Activated T-cell treated with anti-CD3 and anti-CD28 coated beads, Interleukin-2, amount 50 U/mL, for 4 hours (primary cell): ENCODE measurements around the gene SLC29A2. TPM values are rescaled to one million over a fixed set of nuclear protein-coding genes. Genes with fewer than 3 reads are reported as not detected.
"Not testable (repeated sequence)": the region's sequence is repeated elsewhere in the genome, so short reads cannot be mapped to it uniquely, and the experiment has no call there.

ENCODE experiments used
- ATAC-seq, 2 donors: fragments of 200-7000 bp; cut with Tn5 transposase; one replicate each; pipeline ENCODE4 v1.10.0; 2021
- DNase-seq: peaks from one replicate; pipeline ENCODE4 v3.0.0-alpha.2; 2020
- H3K27me3 Mint-ChIP-seq: one replicate; pipeline ENCODE4 v1.8.0; 2021; ENCODE audit warnings: low read depth, mixed read lengths
- H3K36me3 Mint-ChIP-seq: one replicate; pipeline ENCODE4 v1.8.0; 2022; ENCODE audit warnings: mixed read lengths; ENCODE audit not compliant: insufficient read depth
- H3K4me1 Mint-ChIP-seq: one replicate; pipeline ENCODE4 v1.8.0; 2021; ENCODE audit warnings: low read depth, mixed read lengths
- H3K4me3 Mint-ChIP-seq: one replicate; pipeline ENCODE4 v1.8.0; 2021; ENCODE audit warnings: mild to moderate bottlenecking, moderate library complexity, mixed read lengths
- H3K9me3 Mint-ChIP-seq: one replicate; pipeline ENCODE4 v1.8.0; 2021; ENCODE audit warnings: mixed read lengths
- total RNA-seq, 3 donors: library from RNA; stranded (reverse); gene quantifications; one replicate each; pipeline ENCODE4 v1.2.1, GENCODE V29; 2021

The SLC29A2 gene
- total RNA-seq, 3 donors from 2014 or later = 10.5 to 15.7 (median 11.4) TPM

DNA sequence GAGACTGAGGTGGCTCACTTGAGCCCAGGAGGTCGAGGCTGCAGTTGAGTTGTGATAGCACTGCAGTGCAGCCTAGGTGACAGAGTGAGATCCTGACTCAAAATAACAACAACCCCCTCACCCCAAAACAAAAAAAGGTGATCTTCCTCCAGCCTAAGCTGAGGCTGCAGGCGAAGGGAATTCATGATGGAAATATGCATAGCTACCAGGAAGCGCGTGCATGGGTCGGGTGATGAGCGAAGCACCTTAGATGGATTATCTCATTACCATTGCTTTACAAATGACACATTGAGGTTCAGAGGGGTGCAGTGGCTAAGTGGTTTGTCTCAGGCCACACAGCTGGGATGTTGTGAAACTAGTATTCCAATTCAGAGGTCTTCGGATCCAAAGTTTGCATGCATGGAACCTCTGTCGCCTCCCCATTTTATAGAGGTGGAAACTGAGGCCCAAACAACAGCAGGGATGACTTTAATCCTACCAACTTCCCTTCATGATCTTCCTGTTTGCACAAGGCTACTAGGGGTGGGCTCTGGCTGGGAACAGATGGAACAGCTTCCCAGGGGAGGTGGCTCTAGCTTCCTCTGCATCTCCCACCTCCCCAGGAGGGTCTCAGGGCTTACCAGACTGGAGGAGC is 4.6 kb downstream of the SLC29A2 start:
- no peak for DNase-seq
- ATAC-seq = no peak
- no peaks in the 10 kb centered on the region for H3K9me3 Mint-ChIP-seq
- H3K4me3 Mint-ChIP-seq = no peak overlapping the region
- H3K4me1 Mint-ChIP-seq = peaks cover 6% of the 10 kb centered on the region
- H3K36me3 Mint-ChIP-seq = no peaks in the 10 kb centered on the region
- no peaks in the 10 kb centered on the region for H3K27me3 Mint-ChIP-seq

DNA sequence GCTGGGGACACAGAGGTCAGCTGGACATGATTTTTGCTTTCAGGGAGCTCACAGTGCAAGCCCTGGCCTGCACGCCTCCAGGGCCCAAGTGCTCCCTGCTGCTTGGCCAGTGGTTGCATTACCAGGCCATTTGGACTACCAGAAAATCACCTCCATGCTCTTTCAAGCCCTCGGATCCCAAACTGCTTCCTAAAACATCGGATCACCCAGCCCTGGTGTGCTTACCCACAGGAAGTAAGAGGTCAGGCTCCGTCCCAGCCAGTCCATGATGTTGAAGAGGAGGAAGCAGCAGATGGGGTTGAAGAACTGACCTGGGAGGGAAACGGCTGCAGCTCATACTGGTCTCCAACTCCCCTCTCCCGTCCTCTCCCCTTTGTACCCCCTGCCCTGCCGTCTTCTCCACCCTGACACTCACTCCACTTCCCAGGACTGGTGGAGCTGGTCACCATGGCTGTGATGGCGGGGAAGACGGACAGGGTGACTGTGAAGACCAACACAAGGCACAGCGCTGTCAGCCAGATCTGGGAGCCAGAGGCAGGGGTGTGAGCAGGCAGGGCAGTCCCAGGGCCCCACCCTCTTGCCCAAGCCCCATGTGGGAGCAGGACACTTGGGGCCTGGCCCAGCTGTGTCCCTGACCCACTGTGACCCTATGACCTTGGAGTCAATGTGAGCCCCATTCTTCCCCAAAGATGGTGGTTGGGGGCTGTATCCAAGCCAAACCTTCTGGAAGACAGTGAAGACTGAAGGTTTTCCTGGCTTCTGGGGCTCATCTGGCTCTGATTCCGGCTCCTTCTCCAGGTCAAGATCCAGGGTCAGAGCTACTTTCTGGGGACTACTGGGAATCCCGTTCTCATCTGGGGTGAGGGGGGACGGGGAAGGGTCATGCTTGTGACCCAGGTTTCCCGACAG is 5.6 kb downstream of the SLC29A2 start:
- ATAC-seq (no peak), DNase-seq (no peak)
- Mint-ChIP-seq H3K4me3 (no peak overlapping the region), H3K36me3 (no peaks in the 10 kb centered on the region), H3K9me3 (no peaks in the 10 kb centered on the region), H3K4me1 (peaks cover 6% of the 10 kb centered on the region), H3K27me3 (no peaks in the 10 kb centered on the region)

DNA sequence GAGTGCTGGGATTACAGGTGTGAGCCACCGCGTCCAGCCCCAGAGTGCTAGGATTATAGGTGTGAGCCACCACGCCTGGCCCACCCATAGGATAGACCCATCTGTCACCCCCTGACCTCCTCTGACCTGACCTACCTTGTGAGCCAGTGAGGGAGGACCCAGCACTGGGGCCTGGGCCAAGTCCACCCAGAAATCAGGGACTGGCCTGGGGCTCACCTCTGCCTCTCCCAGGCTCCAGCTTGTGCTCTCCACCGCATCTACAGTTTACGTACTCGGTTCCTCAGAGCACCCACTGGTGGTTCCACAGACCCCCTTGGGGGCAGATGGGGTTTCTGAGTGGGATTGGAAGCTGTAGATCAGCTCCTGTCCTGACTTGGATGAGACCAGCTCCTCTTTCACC is 6.4 kb downstream of the SLC29A2 start:
- DNase-seq (no peak), ATAC-seq (no peak)
- Mint-ChIP-seq H3K4me3 (no peak overlapping the region), H3K4me1 (peaks cover under 1% of the 10 kb centered on the region), H3K27me3 (no peaks in the 10 kb centered on the region), H3K9me3 (no peaks in the 10 kb centered on the region), H3K36me3 (no peaks in the 10 kb centered on the region)

DNA sequence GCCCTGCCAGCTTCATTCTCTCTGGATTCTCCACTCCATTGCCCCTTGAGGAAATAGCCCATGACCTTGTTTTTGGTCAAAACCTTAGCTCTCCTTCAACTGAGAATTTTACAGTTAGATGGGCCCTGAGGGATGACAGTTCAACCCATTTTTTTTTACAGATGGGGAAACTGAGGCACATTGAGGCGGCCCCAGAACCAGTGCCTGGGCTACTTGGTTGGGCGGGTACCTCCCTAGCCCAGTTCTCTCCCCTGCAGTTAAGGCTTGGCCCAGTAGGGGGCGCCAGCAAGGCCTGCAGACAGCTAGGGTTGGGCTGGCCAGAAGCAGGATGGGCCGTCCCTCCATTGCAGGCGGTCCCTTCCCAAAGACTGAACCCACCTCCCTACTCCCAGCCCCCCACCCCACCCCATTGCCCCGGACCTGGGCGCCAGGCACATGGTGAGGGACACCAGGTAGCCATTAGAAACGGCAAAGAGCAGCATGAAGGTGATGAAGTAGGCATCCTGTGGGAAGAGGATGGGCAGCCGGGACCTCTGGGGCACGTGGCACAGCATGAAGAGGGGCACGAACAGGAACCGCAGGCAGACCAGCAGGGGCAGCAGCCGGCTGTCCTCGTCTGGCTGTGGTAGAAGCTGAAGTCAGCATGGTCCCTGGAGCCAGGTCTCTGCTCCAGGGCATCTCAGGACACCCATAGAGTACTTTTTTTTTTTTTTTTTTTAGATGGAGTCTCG is 7.6 kb downstream of the SLC29A2 start:
- ATAC-seq (peak; percentile 71 to 76), DNase-seq (peak; percentile 66)
- H3K36me3 Mint-ChIP-seq = no peaks in the 10 kb centered on the region
- no peaks in the 10 kb centered on the region for H3K9me3 Mint-ChIP-seq
- H3K4me3 Mint-ChIP-seq = no peak overlapping the region
- no peaks in the 10 kb centered on the region for H3K4me1 Mint-ChIP-seq
- H3K27me3 Mint-ChIP-seq = no peaks in the 10 kb centered on the region

DNA sequence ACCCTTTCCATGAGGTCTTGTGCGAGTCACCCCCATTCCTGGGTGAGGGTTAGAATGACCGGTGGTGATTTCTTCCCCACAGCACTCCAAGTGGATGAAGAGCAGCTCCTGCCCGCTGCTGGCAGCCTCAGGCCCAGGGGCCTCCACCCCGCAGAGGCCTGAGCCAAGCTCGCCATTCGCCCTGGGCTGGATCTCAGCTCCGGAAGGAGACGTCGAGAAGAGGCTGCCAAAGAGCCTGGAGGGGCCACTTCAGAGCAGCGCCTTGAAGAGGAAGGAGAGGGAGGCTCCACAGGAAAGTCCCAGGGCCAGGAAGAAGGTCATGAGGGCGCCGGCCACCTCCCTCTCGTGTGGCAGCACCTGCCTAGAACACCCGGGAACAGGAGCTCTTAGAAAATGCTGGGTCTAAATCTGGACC is 8.4 kb downstream of the SLC29A2 start:
- Mint-ChIP-seq H3K36me3 (no peaks in the 10 kb centered on the region), H3K4me3 (no peak overlapping the region), H3K9me3 (no peaks in the 10 kb centered on the region), H3K27me3 (no peaks in the 10 kb centered on the region), H3K4me1 (no peaks in the 10 kb centered on the region)
- DNase-seq = no peak
- no peak for ATAC-seq

DNA sequence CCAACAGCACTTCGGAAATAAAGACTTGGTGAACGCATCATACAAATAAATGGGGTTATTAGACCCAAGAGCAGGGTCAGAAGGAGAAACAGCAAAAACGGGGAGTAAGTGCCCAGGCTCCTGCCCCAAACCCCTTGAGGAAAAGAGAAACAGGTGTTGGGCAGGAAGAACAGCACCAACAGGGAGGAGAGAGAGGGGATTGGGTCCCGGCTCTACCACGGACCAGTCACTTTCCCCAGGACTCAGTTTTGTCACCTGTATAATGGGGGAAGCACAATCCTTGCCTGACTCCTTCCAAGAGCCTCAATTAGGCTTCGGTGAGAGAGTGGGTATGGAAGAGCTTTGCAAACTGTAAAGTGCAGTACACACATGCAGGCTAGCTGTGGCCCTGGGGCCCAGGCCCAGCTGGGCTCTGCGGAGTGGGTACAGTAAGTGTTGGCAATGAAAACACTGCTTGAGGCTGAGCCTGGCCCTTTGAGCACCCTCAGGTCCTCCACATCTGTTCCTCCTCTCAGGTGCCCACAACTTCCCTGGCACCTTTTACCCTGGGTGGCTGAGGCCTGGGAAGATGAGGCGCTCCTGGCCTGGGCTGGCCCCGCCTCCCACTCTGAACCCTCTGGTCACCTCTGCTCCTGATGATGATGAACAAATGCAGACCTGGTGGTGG is 8.9 kb downstream of the SLC29A2 start:
- no peaks in the 10 kb centered on the region for H3K36me3 Mint-ChIP-seq
- no peak for ATAC-seq

DNA sequence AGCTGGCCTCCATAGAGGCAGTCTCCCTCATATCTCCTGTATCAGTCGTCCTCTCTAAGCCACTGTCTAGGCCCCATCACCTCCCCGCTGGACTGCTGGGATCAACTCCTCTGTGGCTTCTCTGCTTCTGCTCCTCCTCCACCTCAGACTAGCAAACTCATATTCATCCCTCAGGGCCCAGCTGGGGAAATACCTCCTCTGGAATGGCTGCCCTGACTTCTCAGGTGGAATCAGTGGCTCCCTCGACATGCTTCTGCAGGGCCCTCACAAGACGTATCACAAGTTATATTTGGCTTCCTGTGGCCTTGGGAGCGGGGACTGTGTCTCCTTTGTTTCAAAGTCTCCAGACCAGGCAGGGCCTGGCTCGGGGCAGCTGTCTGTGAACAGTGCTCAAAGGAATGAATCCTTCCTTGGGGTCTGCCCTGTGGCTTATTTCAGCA is 10.0 kb downstream of the SLC29A2 start:
- H3K4me1 Mint-ChIP-seq = no peaks in the 10 kb centered on the region
- DNase-seq = no peak
- H3K36me3 Mint-ChIP-seq = no peaks in the 10 kb centered on the region
- no peak overlapping the region for H3K4me3 Mint-ChIP-seq
- H3K9me3 Mint-ChIP-seq = no peaks in the 10 kb centered on the region
- ATAC-seq = no peak
- H3K27me3 Mint-ChIP-seq = no peaks in the 10 kb centered on the region

More for the DNA sequence above, 8.9 kb downstream of the SLC29A2 start:
- H3K9me3 Mint-ChIP-seq = no peaks in the 10 kb centered on the region
- H3K4me1 Mint-ChIP-seq = no peaks in the 10 kb centered on the region
- H3K27me3 Mint-ChIP-seq = no peaks in the 10 kb centered on the region
- no peak overlapping the region for H3K4me3 Mint-ChIP-seq
- no peak for DNase-seq

DNA sequence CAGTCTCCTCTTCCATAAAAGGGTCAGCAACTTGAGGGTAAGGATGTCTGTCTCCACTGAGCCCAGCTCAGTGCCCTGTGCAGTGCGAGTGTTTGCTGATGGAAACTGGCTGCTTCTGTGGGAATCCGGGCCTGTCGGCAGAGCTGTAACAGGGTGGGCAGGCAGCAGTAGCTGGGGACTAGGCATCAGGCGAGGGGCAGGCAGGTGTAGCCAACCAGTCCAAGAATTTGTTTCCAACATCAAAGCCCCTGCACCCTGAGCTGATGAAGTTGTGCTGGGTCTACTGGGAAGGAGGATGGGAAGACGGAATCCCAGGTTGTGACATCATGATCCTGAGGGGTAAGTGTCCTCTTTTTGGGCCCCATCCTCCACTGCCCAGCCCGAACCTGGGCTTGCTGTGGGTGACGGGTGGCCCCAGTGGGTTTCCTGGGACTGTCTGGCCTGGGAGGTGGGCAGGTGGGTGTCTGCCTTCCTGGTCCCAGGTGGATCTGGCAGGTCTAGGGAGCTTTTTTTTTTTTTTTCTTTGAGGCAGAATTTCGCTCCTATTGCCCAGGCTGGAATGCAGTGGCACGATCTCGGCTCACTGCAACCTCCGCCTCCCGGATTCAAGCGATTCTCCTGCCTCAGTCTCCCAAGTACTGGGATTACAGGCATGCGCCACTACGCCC is 11.0 kb downstream of the SLC29A2 start:
- Mint-ChIP-seq H3K4me3 (no peak overlapping the region), H3K27me3 (no peaks in the 10 kb centered on the region), H3K9me3 (no peaks in the 10 kb centered on the region), H3K36me3 (no peaks in the 10 kb centered on the region), H3K4me1 (no peaks in the 10 kb centered on the region)
- DNase-seq = no peak
- no peak for ATAC-seq

DNA sequence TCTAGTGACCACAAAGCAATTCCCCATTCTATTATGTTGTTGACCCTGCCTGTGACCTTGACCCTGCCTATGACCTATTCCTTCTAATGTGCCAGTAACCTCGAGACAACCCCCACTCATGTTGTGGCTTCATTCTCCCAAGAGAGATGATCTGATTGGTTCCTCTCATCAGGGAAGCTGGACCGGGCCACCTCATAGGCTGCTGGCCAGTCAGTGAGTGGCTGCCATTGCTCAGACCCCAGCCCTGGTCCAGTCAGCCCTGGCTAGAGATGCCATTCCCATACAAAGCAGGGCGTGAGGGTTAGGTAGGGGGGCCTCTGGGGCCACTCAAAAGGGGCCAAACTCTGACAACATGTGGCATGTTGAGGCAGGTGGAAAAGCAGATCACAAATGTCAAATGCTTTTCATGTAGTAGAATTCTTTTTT is 11.9 kb downstream of the SLC29A2 start:
- no peak for DNase-seq
- no peak for ATAC-seq
- no peaks in the 10 kb centered on the region for H3K27me3 Mint-ChIP-seq
- H3K36me3 Mint-ChIP-seq = no peaks in the 10 kb centered on the region
- no peak overlapping the region for H3K4me3 Mint-ChIP-seq
- no peaks in the 10 kb centered on the region for H3K4me1 Mint-ChIP-seq
- no peaks in the 10 kb centered on the region for H3K9me3 Mint-ChIP-seq

DNA sequence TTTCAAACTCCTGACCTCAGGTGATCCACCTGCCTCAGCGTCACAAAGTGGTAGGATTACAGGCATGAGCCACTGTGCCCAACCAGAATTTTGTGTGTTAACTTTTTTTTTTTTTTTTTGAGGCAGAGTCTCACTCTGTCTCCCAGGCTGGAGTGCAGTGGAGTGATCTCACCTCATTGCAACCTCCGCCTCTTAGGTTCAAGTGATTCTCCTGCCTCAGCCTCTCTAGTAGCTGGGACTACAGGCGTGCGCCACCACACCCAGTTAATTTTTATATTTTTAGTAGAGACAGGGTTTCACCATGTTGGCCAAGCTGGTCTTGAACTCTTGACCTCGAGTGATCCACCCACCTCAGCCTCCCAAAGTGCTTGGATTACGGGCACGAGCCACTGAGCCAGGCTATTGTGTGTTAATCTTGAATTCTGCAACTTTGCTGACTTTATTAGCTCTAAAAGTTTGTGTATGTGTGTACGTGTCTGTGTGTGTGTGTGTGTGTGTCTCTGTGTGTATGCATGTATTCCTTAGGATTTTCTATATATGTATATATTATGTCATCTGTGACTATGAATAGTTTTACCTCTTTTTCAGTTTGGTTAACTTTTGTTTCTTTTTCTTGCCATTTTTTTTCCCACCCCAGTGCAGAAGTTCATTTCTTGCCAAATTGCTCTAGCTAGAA is 20.9 kb downstream of the SLC29A2 start:
- H3K4me3 Mint-ChIP-seq, ATAC-seq, H3K27me3 Mint-ChIP-seq, H3K36me3 Mint-ChIP-seq, H3K9me3 Mint-ChIP-seq, DNase-seq: not testable (repeated sequence)
- H3K4me1 Mint-ChIP-seq = peaks cover 15% of the 10 kb centered on the region

DNA sequence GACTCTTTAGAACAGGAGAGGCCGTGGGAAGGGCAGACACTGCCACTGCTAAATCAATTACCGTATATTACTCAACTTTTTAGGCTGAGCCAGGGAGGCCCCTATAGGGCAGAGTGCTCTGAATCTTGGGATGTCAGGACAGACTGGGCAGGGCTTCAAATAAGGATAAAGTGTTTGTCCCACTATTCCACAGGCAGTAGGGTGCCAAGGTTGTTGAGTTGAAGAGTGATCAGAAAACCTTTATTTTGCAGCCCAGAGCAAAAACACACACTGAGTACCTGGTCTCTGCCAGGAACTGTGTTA is 22.5 kb downstream of the SLC29A2 start:
- Mint-ChIP-seq H3K9me3 (no peaks in the 10 kb centered on the region), H3K4me1 (peaks cover 28% of the 10 kb centered on the region), H3K27me3 (no peaks in the 10 kb centered on the region), H3K36me3 (peaks cover 5% of the 10 kb centered on the region), H3K4me3 (peak overlapping the region; percentile 90)
- ATAC-seq = no peak
- DNase-seq = no peak

DNA sequence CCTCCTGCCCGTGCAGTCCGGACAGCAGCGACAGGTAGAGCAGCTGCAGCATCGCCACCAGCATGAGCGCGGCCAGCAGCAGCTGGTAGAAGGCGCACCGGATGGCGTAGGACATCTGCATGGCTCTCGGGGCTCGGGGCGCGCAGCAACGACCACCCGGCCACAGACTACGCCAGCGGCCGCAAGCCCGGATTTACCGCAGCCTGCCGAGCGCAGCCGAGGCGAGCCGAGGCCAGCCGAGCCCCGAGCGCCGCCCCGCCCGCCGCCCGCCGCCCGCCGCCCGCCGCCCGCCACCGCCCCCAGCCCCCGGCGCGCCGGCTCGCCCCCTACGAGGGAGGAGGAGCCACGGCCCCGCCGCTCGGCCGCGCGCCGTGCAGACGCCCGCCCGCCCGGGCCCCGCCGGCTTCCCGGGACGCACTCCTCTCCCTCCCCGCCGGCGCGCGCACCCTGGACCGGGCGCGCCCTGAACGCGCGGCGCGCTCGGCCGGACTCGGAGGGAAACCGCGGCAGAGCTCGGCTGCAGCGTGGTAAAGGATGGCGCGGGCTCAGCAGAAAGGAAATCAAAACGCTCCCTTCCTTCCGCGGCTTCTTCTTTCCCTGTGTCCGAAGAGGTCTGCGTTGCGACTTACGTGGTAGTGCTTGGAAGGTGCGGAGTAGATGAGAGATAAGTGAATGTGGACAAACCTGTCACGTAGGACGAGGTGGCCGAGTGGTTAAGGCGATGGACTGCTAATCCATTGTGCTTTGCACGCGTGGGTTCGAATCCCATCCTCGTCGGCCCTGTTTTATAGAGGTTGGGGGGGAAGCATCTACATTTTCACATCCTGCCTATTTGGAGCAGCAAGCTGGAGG is 23.9 kb downstream of the SLC29A2 start, which contains the start of gene B4GAT1:
B4GAT1 (minus strand) TSS at position 205 of the 852 bp plus-strand sequence; CDS start at position 121, 84 bp downstream.
- DNase-seq = peak; percentile 75
- H3K4me1 Mint-ChIP-seq = peaks cover 42% of the 10 kb centered on the region
- H3K27me3 Mint-ChIP-seq = no peaks in the 10 kb centered on the region
- peaks cover 7% of the 10 kb centered on the region for H3K36me3 Mint-ChIP-seq
- no peaks in the 10 kb centered on the region for H3K9me3 Mint-ChIP-seq
- peak within 1 kb of the TSS; percentile 96 for H3K4me3 Mint-ChIP-seq
- ATAC-seq = peak; percentile 67 to 74
